ENCODE measurements around the gene SELENOM. TPM values are rescaled to one million over a fixed set of nuclear protein-coding genes. Genes with fewer than 3 reads are reported as not detected.

Gene SELENOM
- 57.6 to 74.4 TPM (median 67.3 TPM) in 5 replicates for total RNA-seq (2022; extraction: Qiagen RNA extraction; ENCODE audit: low read depth)

DNA sequence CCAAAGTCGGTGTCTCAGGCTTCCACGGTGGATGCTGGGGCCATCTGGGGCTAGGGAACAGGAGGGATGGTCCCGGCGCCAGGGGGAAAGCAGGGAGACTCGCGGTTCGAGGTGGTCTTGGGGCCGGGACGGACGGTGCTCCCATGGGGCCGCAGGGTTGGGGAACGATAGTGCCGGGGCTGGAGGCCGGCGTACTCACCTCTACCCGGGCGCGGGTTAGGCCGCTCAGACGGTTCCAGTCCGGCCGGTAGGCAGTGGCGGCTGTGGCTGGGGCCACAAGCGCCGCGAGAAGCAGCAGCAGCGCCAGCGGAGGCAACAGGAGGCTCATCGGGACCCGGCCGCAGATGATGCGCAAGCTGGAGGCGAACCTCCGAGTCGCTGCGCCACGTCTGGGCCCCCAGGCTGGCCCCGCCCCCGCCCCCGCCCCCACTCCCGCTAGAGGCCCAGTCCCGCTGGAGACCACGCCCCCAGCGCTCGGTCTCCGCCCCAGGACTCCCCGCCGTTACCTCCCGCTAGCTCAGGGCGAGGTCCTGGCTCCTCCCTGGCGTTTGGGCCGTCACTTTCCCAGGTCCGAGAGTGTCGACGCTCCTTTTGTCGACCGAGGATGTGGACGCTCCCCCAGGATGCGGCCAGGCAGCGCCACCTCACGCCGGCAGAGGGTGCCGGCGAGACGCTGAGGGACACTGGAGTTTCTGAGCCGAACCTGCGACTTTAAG lies at the start of gene SELENOM:
TSS of gene SELENOM (minus strand) at position 391 of the 716 bp plus-strand sequence. CDS start at position 328, 63 bp downstream.

DNA sequence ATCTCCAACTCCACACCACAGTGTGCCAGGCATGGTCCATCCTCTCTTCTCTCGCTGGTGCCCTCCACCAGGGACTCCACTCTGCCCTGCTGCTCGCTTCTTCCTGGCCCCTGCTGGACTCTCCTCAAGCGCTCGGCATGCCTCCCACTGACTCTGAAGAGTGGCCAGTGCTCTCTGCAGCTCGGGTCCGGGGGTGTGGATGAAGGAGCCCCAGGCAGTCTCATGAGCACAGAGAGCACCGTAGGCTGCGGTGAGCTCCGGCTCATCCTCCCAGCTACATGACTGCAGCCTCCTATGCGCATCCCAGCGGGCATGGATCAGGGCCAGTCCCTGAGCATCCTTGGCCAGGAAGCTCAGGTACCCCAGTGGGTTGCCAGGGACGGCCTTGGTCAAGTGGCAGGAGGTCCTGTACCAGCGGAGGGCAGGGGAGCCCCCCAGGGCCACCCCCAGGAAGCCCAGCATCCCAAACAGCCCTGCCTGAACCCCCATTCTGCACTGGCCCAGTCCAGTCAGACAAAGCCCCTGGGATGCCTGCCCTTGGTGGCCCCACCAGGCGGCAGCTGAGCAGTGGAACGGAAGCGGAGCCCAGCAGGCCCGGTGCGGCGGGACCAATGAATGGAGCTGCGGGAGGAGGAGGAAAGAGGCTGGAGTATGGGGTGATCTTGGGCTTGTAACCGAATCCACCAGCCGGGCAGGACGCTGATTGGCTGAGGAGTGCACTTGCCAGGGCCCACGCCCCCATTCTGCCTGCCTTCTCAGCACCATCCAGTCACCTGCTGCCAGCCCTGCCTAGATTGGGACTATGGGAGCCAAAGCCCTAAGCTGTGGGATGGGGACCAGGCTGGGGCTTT lies 32.7 kb upstream of the SELENOM start, which contains the start of gene PLA2G3:
TSS of gene PLA2G3 (minus strand) at position 643 of the 851 bp plus-strand sequence. CDS start at position 489, 154 bp downstream.

DNA sequence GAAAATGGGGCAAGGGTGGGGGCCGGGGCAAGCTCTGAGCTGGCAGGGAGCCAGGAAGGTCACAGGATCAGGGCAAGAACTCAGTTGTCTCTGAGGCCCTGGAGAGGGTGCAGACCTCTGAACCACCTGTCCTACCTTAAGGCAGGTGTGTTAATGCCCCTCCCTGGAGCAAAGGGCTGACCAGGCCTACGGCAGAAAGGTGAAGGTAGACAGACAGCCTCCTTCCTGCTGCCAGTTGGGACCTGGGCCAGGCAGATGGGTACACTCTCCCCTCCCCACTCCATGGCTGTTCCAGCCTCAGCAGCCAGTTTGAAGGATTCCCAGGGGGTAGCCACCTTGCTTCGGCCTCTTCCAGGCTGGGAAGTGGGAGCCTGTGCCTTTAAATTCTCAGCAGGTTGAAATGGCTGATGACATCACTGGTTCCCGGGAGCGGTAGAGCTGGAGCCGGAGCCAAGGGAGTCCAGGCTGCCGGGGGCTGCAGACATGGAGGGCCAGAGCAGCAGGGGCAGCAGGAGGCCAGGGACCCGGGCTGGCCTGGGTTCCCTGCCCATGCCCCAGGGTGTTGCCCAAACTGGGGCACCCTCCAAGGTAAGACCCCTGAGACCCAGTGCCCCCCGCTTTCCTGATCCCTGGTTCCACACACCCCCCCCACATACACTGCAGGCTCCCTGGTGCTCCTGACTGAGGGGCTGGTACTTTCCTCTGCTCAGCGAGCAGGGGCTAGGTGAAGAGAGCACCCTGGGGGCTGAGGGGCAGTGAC lies 15.3 kb upstream of the SELENOM start, which contains the start of gene INPP5J:
TSS of gene INPP5J (plus strand) at position 435 of the 760 bp plus-strand sequence. CDS start at position 484, 49 bp downstream.

GRCh38 chr22:31080848-31081649 lies 26.3 kb downstream of the SELENOM start, which contains the start of gene SMTN:
TSS of gene SMTN (plus strand) at chr22:31081318. CDS start at chr22:31083259, 1,941 bp downstream.

Other genes with a start within 250 kb of the SELENOM start
- 12.3 to 15.1 TPM (median 13.6 TPM) in 5 replicates for gene MORC2, start 138.8 kb downstream of the SELENOM start, total RNA-seq (2022; extraction: Qiagen RNA extraction; ENCODE audit: low read depth)
- 21.9 to 30.4 TPM (median 28.9 TPM) in 5 replicates for gene TUG1, start 138.3 kb downstream of the SELENOM start, total RNA-seq (2022; extraction: Qiagen RNA extraction; ENCODE audit: low read depth)
- gene SMTN, start 26.2 kb downstream of the SELENOM start, total RNA-seq (2022; extraction: Qiagen RNA extraction; ENCODE audit: low read depth) = 26.1 to 32.9 TPM (median 29.5 TPM) in 5 replicates
- 0.46 to 0.57 TPM (median 0.51 TPM) in 5 replicates for gene INPP5J, start 15.4 kb upstream of the SELENOM start, total RNA-seq (2022; extraction: Qiagen RNA extraction; ENCODE audit: low read depth)
- gene PLA2G3, start 32.9 kb upstream of the SELENOM start, total RNA-seq (2022; extraction: Qiagen RNA extraction; ENCODE audit: low read depth) = not detected in 5 replicates
- 22.2 to 26.9 TPM (median 25.2 TPM) in 5 replicates for gene RNF185, start 52.6 kb upstream of the SELENOM start, total RNA-seq (2022; extraction: Qiagen RNA extraction; ENCODE audit: low read depth)
- gene LIMK2, start 104.7 kb upstream of the SELENOM start, total RNA-seq (2022; extraction: Qiagen RNA extraction; ENCODE audit: low read depth) = 6.6 to 9.9 TPM (median 7.9 TPM) in 5 replicates
- gene PIK3IP1, start 184.9 kb upstream of the SELENOM start, total RNA-seq (2022; extraction: Qiagen RNA extraction; ENCODE audit: low read depth) = 0.74 to 1.2 TPM (median 0.82 TPM) in 5 replicates
- gene PATZ1, start 238.8 kb upstream of the SELENOM start, total RNA-seq (2022; extraction: Qiagen RNA extraction; ENCODE audit: low read depth) = 17.1 to 21.6 TPM (median 20.9 TPM) in 5 replicates

Data from A549 treated with GW870086 at 1 μM for 4 hours (cell line).